HG02642 (cell line): Measurements from ENCODE around the gene PNPLA3.

Experiments used
- ATAC-seq: cut with Tn5 transposase; IDR thresholded peaks from one replicate; pipeline ENCODE4 v1.9.1; 2021; ENCODE audit warnings: mild to moderate bottlenecking; ENCODE audit not compliant: unreplicated experiment, poor library complexity

PNPLA3 gene

DNA sequence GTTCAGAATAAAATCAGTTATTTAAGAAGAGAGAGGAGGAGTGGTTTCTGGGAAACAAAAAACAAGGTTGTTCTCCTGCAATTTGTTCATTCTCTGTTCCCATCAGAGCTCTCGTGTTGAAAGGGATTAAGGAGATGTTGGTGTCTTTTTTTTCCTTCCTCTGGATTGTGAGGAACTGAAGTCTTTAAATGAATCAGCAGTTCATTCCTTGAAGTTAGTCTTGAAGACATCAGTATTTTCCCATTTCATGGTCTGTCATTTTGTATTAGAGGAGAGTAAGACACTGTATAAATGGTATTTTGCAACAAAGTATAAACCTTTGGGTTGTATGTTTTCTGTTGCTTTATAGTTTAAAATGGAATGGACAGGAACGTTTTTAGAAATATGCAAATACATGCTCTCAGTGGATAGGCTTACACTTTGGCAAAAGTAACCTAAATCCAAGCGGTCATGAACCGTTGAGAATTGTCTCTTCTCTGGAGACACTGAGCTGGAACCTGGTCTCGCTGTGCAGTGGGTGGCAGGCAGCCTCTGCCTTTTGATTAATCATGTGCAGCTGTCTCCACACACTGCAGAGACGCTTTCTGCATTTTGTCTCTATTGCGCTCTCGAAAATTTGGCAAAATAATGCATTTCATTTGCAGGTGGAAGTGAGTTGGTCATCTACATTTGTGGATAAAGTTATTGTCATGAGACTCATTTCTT, 64.7 kb downstream of the PNPLA3 start:
- no peak for ATAC-seq

DNA sequence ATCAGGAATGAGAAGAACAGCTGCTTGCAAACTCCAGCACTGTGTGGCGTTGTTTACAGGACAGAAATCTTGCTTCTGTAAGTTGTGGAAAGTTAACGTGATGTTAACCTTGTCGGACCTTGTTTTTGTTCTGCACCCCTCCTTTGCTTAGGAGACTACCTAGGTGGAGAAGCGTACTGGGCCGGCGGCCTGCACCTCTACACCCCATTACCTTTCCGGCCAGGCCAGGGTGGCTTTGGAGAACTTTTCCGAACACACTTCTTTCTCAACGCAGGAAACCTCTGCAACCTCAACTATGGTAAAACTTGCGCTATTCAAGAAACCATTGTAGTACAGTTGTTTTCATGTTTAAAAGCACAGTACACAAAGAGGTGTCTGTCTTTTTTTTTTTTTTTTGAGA, 65.4 kb downstream of the PNPLA3 start:
- no peak for ATAC-seq

DNA sequence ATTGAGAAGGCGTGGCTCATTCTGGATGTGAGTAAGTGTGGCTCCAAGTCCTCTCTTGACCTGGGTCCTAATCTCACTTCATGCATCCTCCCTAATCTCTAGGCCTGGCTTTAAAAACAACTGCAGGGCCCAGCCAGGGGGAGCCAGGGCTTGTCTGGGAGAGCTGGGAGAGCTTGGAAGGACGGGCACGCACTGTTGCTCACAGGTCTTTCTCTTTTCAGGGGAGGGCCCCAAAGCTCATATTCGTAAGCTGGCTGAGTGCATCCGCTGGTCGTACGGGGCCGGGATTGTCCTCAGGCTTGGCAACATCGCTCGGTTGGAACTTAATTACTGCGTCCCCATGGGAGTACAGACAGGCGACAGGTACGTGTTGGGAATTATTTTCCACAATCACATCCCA, 66.4 kb downstream of the PNPLA3 start:
- no peak for ATAC-seq

DNA sequence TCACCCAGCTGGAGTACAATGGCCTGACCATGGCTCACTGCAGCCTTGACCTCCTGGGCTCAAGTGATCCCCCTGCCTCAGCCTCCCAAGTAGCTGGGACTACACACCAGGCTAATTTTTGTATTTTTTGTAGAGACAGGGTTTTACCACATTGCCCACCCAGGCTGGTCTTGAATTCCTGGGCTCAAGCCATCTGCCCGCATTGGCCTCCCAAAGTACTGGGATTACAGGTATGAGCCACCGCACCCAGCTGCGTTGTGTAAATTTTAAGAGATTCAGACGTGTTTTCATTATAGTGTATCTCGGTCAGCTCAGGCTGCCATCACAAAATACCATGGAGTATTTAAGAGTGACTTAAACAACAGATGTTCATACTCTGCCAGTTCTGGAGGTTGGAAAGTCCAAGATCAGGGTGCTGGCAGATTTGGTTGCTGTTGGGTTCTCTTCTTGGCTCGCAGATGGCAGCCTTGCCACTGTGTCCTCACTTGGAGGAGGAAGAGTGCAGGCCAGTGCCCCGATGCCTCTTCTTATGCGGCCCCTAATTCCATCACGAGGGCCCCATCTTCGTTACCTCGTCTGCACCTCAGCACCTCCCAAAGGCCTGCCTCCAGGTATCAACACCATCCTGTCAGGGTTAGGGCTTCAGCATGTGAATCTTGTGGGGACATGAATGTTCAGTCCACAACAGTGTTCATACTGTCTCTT, 67.9 kb downstream of the PNPLA3 start:
- ATAC-seq: no peak

DNA sequence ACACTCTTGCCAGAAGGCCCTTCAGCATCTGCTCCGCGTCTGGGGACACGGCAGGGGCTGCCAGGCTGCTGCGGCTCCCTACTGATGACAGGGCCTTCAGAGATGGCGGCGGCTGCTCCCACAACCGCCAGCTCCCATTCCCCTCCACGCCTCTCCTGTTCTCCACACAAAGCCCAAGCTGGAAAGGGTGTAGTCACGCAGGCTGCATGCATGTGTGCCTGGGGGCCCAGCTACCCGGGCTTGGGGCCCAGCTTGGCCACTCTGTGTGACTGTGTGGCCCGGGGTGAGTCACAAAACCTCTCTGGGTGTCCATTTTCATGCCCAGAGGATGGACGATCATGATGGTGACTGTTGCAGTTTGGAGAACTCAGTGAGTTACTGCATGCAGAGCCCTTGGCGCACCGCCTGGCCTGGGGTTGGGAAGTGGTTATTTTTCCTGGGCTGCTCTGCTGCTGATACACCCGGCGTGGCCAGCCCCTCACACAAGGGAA, 68.8 kb downstream of the PNPLA3 start:
- ATAC-seq: no peak

DNA sequence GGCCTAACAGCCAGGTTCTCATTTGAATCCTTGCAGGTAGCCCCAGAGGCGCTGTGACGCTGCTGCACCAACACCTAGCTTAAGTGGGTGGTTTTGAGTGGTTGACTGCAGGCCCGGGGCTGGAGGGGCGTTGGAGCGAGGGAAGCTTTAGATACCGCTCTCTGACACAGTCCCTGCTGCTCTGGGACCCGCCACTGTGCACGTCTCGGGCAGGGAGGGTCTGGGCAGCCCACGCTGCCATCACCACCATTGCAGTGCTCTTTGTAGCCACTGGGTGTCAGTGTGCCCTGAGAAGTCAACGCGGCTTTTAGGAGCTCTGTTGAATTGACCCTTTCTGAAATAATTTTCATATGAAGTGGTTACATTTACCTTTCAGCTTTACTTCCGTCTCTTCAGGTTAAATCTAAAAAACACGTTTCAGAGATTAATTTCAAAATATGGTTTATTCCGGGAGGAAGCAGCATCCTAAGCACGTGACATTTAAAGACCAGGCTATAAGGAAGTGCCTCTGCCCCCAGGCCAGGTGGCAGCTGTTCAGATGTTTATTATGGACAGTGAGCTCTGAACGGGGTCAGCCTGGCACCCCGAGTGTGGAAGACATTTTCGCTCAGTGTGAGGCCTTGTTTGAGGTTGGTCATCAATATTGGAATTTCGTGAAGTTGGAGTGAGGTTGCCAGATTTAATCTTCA, 69.6 kb downstream of the PNPLA3 start:
- no peak for ATAC-seq

DNA sequence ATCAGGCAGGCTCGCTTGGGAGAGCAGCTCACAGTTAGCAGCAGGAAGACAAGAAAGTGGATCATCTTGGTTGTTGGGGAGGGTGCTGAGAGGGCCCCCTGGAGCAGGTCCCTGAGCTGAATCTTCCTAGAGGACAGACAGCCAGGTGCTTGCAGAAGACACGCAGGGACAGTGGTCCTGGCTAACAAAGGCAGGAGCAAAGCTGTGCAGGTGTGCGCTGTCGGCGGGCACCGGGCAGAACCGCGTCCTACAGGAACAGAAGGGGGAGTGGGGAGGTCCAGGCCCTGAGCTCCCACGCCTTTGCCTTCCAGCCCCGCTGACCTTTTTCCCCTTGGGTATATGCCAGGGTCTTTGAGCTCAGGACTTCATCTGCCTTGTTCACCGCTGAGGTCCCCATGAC, 70.4 kb downstream of the PNPLA3 start:
- ATAC-seq: no peak

DNA sequence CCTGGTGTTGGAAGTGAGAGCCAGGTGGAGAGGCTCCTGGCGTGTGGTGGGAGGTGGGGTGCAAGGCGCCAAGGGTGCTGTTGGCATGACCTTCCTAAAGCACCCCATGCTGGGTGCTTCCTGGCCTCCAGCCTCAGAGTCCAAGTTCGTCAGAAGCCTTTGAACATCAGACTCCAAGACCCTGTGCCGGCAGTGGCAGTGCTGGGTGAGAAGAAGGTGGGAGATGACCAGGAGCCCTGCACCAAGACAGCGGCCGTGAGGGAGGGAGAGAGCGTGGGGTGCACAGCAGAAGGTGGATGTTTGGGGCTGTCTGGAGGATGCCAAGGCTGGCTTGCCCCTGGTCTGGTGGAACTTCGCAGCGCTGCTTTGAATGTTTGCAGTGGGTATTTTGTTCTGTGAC, 70.8 kb downstream of the PNPLA3 start:
- ATAC-seq: no peak

DNA sequence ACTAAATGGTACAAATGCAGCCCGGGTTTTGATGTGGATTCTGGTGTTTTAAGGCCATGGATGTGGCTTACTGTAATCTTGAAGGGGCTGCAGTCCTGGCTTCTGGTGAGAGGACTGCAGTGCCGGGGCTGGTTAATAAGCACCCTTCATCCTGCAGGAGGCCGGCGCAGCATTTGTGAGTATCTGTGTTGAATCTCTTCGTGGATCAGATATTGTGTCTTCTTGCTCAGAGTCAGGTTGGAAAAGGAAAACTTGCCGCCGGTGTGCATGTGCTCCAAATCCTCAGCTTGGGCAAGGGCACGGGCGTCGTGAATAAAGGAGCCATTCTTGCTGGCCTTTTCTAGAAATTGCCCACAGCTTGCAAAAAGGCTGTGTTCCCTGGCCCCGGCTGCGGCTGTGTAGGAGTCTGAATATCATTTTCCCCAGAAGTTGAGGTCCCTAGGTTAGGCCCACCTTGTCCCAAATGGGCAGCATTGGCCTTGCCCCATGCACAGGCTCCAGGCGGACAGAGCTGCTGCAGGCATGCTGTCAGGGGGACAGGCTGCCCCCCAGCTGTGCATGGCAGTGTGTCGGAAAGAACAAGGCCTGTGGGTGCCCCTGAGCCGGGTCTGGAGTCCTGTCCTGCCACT, 71.6 kb downstream of the PNPLA3 start:
- ATAC-seq: no peak

DNA sequence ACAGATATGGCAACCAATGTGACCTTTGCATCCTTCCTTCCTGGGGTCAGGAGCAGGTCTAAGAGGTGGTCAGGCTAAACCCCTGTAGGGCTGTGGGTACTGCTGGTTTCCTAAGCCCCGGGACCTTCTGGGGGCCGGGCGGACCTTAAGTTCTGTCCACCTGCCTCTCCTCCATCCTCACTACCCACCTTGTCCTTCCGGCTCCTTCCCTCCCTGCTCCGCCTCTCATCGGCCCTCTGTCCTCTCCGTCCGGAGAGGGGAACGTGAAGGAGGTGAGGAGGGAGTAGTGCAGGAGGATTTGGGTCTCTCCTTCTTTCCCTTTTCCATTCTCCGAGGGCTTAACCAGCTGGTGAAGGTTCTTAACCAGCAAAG, 72.2 kb downstream of the PNPLA3 start:
- ATAC-seq: peak; percentile 13

DNA sequence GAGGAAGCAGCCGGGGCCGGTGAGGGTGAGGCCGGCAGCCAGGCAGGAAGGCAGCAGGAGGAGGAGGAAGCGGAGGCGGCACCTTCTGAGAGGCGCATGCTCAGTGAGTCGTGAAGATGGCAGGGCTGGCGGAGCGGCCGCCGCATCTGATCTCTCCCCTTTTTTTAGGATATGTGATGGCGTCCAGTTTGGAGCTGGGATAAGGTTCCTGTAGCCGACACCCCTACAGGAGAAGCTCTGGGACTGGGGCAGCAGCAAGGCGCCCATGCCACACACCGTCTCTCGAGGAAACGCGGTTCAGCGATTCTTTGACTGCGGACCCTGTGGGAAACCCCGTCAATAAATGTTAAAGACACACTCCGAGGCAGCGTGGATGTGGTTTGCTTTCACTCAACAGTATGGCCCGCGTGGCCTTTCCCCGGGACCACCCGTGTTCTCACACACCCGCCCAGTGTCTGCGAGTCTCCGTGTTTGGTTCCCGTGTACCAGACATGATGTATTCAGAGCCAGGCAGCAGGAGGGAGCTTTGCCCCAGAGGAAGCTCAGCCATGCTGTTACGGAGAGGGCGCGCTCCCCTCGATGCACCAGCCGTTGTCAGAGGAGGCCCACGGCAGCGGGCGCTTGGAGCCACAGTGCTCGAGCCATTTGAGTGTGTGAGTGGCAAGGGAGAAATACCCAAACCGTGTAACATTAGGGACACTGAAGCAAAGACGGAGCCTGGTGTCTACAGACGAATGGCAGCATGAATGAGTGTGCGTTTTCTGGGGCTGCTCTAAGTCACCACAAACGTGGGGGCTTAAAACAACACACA, 72.8 kb downstream of the PNPLA3 start:
- peak; percentile 67 for ATAC-seq

DNA sequence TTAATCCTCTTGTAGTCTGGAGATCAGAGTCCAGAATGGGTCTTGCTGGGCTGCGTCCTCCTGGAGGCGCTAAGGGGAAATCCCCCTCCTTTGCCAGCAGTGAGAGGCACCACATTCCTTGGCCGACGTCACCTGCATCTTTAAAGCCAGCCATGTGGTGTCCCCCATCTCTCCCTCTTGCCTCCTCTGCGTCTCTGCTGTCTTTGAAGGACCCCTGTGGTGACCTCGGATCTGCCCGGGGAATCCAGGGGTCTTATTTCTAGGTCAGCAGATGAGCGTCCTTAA, 73.3 kb downstream of the PNPLA3 start:
- no peak for ATAC-seq
